Activated CD8-positive, alpha-beta T cell treated with anti-CD3 and anti-CD28 coated beads for 36 hours (primary cell): ENCODE results near the gene GNPAT. TPM values are rescaled to one million over a fixed set of nuclear protein-coding genes. Genes with fewer than 3 reads are reported as not detected.

Experiments used
- ATAC-seq: fragments of 200-7000 bp; cut with Tn5 transposase; one replicate; pipeline ENCODE4 v1.10.0; 2021; ENCODE audit warnings: mild to moderate bottlenecking, moderate library complexity
- CTCF ChIA-PET: fragments of 350-600 bp; sonication (Branson Sonifier 250); formaldehyde crosslinking; loops from one replicate; lab custom pipeline; 2021; ENCODE audit warnings: antibody characterized with exemption; lab: Charles Lee
- POLR2A ChIA-PET: fragments of 350-600 bp; sonication (Branson Sonifier 250); formaldehyde crosslinking; loops from one replicate; lab custom pipeline; 2021; ENCODE audit warnings: antibody characterized with exemption; lab: Charles Lee
- DNase-seq: peaks from one replicate; pipeline ENCODE4 v3.0.0-alpha.2; 2020
- H3K27ac Mint-ChIP-seq: one replicate; pipeline ENCODE4 v1.8.0; 2021; ENCODE audit warnings: mild to moderate bottlenecking, mixed read lengths
- H3K27me3 Mint-ChIP-seq: one replicate; pipeline ENCODE4 v1.8.0; 2021; ENCODE audit warnings: mixed read lengths
- H3K36me3 Mint-ChIP-seq: one replicate; pipeline ENCODE4 v1.8.0; 2021; ENCODE audit warnings: low read depth, mixed read lengths
- H3K4me1 Mint-ChIP-seq: one replicate; pipeline ENCODE4 v1.8.0; 2021; ENCODE audit warnings: low read depth, mixed read lengths
- H3K4me3 Mint-ChIP-seq: one replicate; pipeline ENCODE4 v1.8.0; 2021; ENCODE audit warnings: mild to moderate bottlenecking, moderate library complexity, mixed read lengths
- H3K9me3 Mint-ChIP-seq: one replicate; pipeline ENCODE4 v1.8.0; 2021; ENCODE audit warnings: mixed read lengths
- CTCF ChIP-seq: fragments of 200-600 bp; IDR thresholded peaks from one replicate; pipeline ENCODE4 v1.8.0; 2022; ENCODE audit warnings: antibody characterized with exemption, mild to moderate bottlenecking
- intact Hi-C: fragments of 100-400 bp; cut with micrococcal nuclease; formaldehyde crosslinking; loops from one replicate; pipeline ENCODE4 v1.10.0; 2022
- total RNA-seq, 2 experiments: library from RNA; stranded (reverse); gene quantifications; one replicate each; pipeline ENCODE4 v1.2.3, GENCODE V29; 2021

GNPAT gene
- total RNA-seq, 2 experiments from 2014 or later, result 56.2 to 59.6 TPM

- H3K27me3 Mint-ChIP-seq, result no peaks in the 10 kb centered on the region
- TF ChIP-seq CTCF, result no peak
- ChIA-PET POLR2A (interaction anchor here (0.8 to 1.0 kb wide), 2 partner anchors 299 to 491 kb away, joined by 3 read pairs; no protein-coding TSS in a partner anchor), CTCF (interaction anchor here (1.1 to 1.3 kb wide), 2 partner anchors 25 to 291 kb away, joined by 3 read pairs; partner anchors contain the start of genes EXOC8 and SPRTN)
- no peaks in the 10 kb centered on the region for H3K9me3 Mint-ChIP-seq
- DNase-seq (no peak), ATAC-seq (no peak)
- no peak overlapping the region for H3K4me3 Mint-ChIP-seq
- intact Hi-C loops, result no loop called here
- no peak overlapping the region for H3K27ac Mint-ChIP-seq
- H3K4me1 Mint-ChIP-seq, result no peaks in the 10 kb centered on the region
- H3K36me3 Mint-ChIP-seq, result no peaks in the 10 kb centered on the region
Measured at GRCh38 chr1:231312432-231312788, 71.4 kb downstream of the GNPAT start.

GRCh38 chr1:231313661-231314060 lies 72.6 kb downstream of the GNPAT start:
- Mint-ChIP-seq H3K27ac (no peak overlapping the region), H3K27me3 (no peaks in the 10 kb centered on the region), H3K4me1 (no peaks in the 10 kb centered on the region), H3K9me3 (no peaks in the 10 kb centered on the region), H3K36me3 (no peaks in the 10 kb centered on the region), H3K4me3 (no peak overlapping the region)
- ATAC-seq (no peak), DNase-seq (no peak)
- CTCF ChIA-PET, result interaction anchor here (0.8 to 1.0 kb wide), 2 partner anchors 22 to 100 kb away, joined by 3 read pairs; no protein-coding TSS in a partner anchor
- intact Hi-C loops, result no loop called here
- TF ChIP-seq CTCF, result no peak
- POLR2A ChIA-PET, result no interaction called here

GRCh38 chr1:231315887-231316286 lies 74.9 kb downstream of the GNPAT start:
- Mint-ChIP-seq H3K36me3 (no peaks in the 10 kb centered on the region), H3K4me3 (no peak overlapping the region), H3K9me3 (no peaks in the 10 kb centered on the region), H3K27me3 (no peaks in the 10 kb centered on the region), H3K4me1 (no peaks in the 10 kb centered on the region), H3K27ac (no peak overlapping the region)
- CTCF ChIA-PET, result interaction anchor here (0.7 to 2.6 kb wide), 23 partner anchors 9 to 291 kb away, joined by 3 to 26 read pairs (median 4); partner anchors contain the start of genes EXOC8, SPRTN and TSNAX
- intact Hi-C loops, result no loop called here
- TF ChIP-seq CTCF, result peak; percentile 54
- POLR2A ChIA-PET, result interaction anchor here (0.6 kb wide), 1 partner anchor 39 kb away, joined by 3 read pairs; no protein-coding TSS in a partner anchor
- ATAC-seq, result peak; percentile 93
- DNase-seq, result peak; percentile 66

- ATAC-seq (no peak), DNase-seq (peak; percentile 7)
- ChIA-PET POLR2A (no interaction called here), CTCF (interaction anchor here (1.2 to 2.6 kb wide), 4 partner anchors 12 to 286 kb away, joined by 3 to 26 read pairs (median 4); no protein-coding TSS in a partner anchor)
- Mint-ChIP-seq H3K4me3 (no peak overlapping the region), H3K9me3 (no peaks in the 10 kb centered on the region), H3K36me3 (no peaks in the 10 kb centered on the region), H3K4me1 (no peaks in the 10 kb centered on the region), H3K27ac (no peak overlapping the region), H3K27me3 (no peaks in the 10 kb centered on the region)
- no peak for TF ChIP-seq CTCF
- intact Hi-C loops, result no loop called here
Measured at GRCh38 chr1:231317306-231318014, 76.4 kb downstream of the GNPAT start.

- TF ChIP-seq CTCF, result no peak
- ChIA-PET CTCF (interaction anchor here (0.7 to 1.2 kb wide), 2 partner anchors 13 to 285 kb away, joined by 3 to 5 read pairs; no protein-coding TSS in a partner anchor), POLR2A (interaction anchor here (1.1 kb wide), 1 partner anchor 10 kb away, joined by 3 read pairs; no protein-coding TSS in a partner anchor)
- intact Hi-C loops, result no loop called here
- Mint-ChIP-seq H3K4me1 (no peaks in the 10 kb centered on the region), H3K9me3 (no peaks in the 10 kb centered on the region), H3K27me3 (no peaks in the 10 kb centered on the region), H3K27ac (no peak overlapping the region), H3K4me3 (no peak overlapping the region), H3K36me3 (no peaks in the 10 kb centered on the region)
- no peak for DNase-seq
- no peak for ATAC-seq
Measured at GRCh38 chr1:231318015-231318355, 77.0 kb downstream of the GNPAT start.
